NT2/D1 (cell line): Measurements from ENCODE around the gene C6orf62.

Source experiments
- SUZ12 ChIP-seq: IDR thresholded peaks from 2 replicates; pipeline ENCODE4 v1.6.1; 2011; ENCODE audit not compliant: insufficient read length, insufficient read depth; ENCODE audit errors: extremely low read depth
- YY1 ChIP-seq: IDR thresholded peaks from 2 replicates; pipeline ENCODE4 v1.6.1; 2011; ENCODE audit not compliant: insufficient read length, insufficient read depth

DNA sequence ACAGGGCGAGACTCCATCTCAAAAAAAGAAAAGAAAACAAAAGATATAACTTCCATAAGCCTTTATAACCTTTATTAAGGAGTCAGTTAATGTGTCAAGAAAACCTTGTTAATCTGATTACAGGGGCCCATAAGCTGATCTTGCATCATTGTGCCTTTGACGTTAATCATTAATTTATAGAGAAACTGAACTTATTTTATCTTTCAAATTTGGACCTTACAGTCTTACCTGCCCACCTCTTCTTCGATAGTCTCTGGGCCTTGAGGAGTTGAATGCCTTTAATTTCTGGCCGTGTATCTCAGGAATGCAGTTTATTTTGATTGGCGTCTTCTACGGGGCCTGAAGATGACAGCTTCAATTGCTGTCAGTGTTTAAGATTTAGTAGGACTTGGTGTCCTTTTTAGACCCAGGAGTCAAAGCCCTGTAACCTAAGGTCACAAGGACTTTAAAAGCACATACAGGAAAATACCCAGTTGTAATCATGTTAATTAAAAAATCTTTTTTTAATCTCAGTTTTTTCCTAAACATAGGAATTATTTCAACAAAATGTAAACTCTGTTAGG, 46.3 kb downstream of the C6orf62 start:
- TF ChIP-seq YY1 (no peak), SUZ12 (no peak)
